ENCODE results near the gene MLH1.

DNA sequence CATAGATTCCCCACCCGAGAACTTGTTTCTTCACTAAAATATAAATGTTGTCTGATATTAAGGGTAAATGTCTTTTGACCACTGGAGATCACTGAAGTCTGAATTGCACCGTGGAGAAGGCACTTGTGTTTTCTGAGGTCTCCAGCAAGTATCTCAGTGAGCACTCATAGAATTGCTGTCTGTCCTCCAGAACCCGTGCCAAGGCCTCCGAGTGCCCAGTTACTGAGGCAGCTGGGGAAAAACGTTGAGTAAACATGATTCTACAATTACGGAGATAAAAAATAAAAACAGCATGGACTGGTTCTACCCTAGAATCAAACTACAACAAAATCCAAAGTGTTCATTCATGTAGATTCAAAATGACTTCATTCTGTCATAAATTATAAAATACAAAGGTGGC is 60.0 kb downstream of the MLH1 start:
- no peak for TF ChIP-seq EZH2phosphoT487 (IDR thresholded peaks at IDR 0.05; ENCODE audit: insufficient read depth, low read depth)
- TF ChIP-seq EZH2 (IDR thresholded peaks at IDR 0.05; ENCODE audit: insufficient read depth, poor library complexity, severe bottlenecking), result no peak

All from GM23248 (cell line).